ENCODE data around the gene GCH1. TPM values are rescaled to one million over a fixed set of nuclear protein-coding genes. Genes with fewer than 3 reads are reported as not detected.

Gene GCH1
- polyA plus RNA-seq, 1 experiment: 1.3 TPM

DNA sequence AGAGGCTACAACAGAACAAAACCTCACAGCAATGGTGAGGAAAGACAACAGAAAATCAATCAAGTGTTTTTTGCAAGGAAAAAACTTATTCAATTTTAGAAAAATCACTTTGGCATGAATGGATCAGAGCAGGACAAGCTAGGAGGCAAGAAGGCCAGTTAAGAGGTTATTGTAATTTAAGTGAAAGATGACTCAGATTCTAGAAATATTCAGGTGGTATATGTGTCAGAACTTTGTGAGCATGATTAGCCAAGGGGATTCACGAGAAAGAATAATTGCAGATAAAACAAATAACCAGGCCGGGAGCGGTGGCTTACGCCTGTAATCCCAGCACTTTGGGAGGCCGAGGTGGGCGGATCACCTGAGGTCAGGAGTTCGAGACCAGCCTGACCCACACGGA, 12.7 kb downstream of the GCH1 start:
- TF ChIP-seq, protein P1, sequence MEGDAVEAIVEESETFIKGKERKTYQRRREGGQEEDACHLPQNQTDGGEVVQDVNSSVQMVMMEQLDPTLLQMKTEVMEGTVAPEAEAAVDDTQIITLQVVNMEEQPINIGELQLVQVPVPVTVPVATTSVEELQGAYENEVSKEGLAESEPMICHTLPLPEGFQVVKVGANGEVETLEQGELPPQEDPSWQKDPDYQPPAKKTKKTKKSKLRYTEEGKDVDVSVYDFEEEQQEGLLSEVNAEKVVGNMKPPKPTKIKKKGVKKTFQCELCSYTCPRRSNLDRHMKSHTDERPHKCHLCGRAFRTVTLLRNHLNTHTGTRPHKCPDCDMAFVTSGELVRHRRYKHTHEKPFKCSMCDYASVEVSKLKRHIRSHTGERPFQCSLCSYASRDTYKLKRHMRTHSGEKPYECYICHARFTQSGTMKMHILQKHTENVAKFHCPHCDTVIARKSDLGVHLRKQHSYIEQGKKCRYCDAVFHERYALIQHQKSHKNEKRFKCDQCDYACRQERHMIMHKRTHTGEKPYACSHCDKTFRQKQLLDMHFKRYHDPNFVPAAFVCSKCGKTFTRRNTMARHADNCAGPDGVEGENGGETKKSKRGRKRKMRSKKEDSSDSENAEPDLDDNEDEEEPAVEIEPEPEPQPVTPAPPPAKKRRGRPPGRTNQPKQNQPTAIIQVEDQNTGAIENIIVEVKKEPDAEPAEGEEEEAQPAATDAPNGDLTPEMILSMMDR (IDR thresholded peaks at IDR 0.05; ENCODE audit: insufficient read depth, low read depth, low read length): no peak
- H3K36me3 ChIP-seq (ENCODE audit: control insufficient read depth, insufficient read depth, low read length): no peaks in the 10 kb centered on the region
- ChIA-PET CTCF (no interaction called here), POLR2A (no interaction called here)
- DNase-seq (ENCODE audit: low read depth): no peak
- no peaks in the 10 kb centered on the region; the same call in 1 of the 2 replicates for H3K27me3 ChIP-seq (ENCODE audit: control insufficient read depth, insufficient read depth, low read length)
- H3K4me3 ChIP-seq (ENCODE audit: low read depth, low read length): no peak overlapping the region

DNA sequence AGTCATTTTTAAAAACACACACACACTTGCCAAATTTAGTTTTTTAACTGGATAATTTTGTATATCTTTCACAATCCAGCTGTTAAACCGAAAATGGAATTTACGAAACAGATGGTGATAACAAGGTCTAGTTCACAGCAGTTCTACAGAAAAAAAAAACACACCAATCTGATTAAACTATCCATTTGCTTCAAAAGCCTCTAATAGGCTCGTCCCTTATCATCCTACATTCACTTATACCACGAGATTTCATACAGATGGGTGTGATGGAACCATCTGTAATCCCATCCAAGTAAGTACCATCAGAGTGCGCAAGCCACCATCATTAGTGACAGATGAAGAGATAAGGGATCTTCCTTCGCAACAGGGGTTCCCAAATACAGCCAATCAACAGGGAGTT, 20.1 kb downstream of the GCH1 start:
- no peak overlapping the region for H3K4me3 ChIP-seq (ENCODE audit: low read depth, low read length)
- TF ChIP-seq, protein P1 (IDR thresholded peaks at IDR 0.05; ENCODE audit: insufficient read depth, low read depth, low read length): no peak
- no peaks in the 10 kb centered on the region for H3K27me3 ChIP-seq (ENCODE audit: control insufficient read depth, insufficient read depth, low read length)
- no peaks in the 10 kb centered on the region for H3K36me3 ChIP-seq (ENCODE audit: control insufficient read depth, insufficient read depth, low read length)
- ChIA-PET CTCF (interaction anchor here (1.9 kb wide), 1 partner anchor 11 kb away, joined by 10 read pairs; no protein-coding TSS in a partner anchor), POLR2A (no interaction called here)
- DNase-seq (ENCODE audit: low read depth): no peak

DNA sequence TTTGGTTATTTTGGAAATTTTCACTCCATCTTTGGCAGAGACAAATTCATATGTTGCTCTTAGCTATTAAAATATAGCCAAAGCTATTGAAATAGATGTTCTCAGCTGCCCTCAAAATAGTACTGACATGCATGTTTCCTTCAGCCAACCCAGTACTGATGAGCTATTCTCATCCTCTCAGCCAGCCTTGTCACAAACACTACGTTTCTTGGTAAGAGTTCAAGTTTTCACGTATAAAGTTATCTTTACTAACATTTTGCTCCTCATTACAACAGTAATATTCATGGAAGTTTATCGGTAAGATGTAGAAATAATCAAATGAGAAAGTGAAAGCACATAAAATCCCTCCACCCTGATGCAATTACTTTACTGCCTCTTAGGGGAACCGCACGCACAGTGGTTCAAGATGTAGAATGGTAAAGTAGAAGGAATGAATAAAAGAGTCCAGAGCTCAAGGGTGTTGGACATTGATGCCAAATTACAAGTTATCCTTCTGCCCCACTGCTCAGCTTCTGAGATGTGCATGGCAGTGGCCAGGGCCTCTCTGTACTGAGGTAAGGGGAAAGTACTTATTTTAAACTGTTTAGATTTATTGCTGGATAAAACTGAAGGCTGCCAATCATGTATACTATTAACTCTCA, 20.7 kb downstream of the GCH1 start:
- H3K4me3 ChIP-seq (ENCODE audit: low read depth, low read length): peak overlapping the region; percentile 31
- DNase-seq (ENCODE audit: low read depth): no peak
- TF ChIP-seq, protein P1 (IDR thresholded peaks at IDR 0.05; ENCODE audit: insufficient read depth, low read depth, low read length): no peak
- H3K27me3 ChIP-seq (ENCODE audit: control insufficient read depth, insufficient read depth, low read length): no peaks in the 10 kb centered on the region
- no peaks in the 10 kb centered on the region for H3K36me3 ChIP-seq (ENCODE audit: control insufficient read depth, insufficient read depth, low read length)
- POLR2A ChIA-PET: no interaction called here
- CTCF ChIA-PET: interaction anchor here (0.8 to 1.9 kb wide), 3 partner anchors 11 to 318 kb away, joined by 3 to 10 read pairs (median 3); no protein-coding TSS in a partner anchor

DNA sequence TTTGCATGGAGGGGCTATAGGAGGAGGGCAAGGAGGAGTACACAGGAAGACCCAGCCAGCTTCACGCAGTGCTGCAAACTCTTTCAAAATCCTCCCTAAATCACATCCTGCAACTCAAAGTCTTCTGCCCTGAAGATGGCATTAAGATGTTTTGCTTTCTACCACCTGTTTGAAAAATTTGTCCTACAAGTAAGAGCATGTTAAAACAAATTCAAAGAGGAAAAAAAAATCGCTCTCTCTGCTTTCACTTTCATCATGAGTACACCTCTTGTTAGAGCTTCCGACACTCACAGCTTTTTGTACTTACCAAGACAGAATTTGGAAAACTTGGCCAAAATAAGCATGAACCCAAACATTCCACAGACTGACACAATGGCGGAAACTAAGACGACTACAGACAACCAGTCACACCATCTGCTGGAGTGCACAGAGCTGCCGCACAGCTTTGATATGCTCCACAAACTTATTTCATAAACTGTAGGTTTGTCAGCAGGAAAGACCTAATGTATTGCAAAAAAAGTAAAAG, 21.3 kb downstream of the GCH1 start:
- Histone ChIP-seq H3K27me3 (ENCODE audit: control insufficient read depth, insufficient read depth, low read length) (no peaks in the 10 kb centered on the region), H3K36me3 (ENCODE audit: control insufficient read depth, insufficient read depth, low read length) (no peaks in the 10 kb centered on the region), H3K4me3 (ENCODE audit: low read depth, low read length) (peak overlapping the region; percentile 31)
- ChIA-PET CTCF (interaction anchor here (0.8 to 1.9 kb wide), 3 partner anchors 12 to 317 kb away, joined by 3 to 10 read pairs (median 3); no protein-coding TSS in a partner anchor), POLR2A (no interaction called here)
- TF ChIP-seq, protein P1 (IDR thresholded peaks at IDR 0.05; ENCODE audit: insufficient read depth, low read depth, low read length): no peak
- no peak for DNase-seq (ENCODE audit: low read depth)

DNA sequence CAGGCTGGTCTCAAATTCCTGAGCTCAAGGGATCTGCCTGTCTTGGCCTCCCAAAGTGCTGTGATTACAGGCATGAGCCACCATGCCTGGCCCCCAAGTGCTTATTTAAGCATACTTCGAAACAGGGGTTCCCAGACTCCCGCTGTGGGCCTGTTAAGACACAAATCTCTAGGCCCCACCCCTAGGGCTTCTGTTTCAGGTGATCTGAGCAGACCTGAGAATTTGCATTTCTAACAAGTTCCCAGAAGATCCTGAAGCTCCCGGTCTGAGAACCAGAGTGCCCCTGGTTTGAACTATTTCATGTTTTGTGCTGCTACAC, 25.0 kb downstream of the GCH1 start:
- ChIA-PET POLR2A (no interaction called here), CTCF (interaction anchor here (0.6 kb wide), 1 partner anchor 20 kb away, joined by 4 read pairs; no protein-coding TSS in a partner anchor)
- Histone ChIP-seq H3K27me3 (ENCODE audit: control insufficient read depth, insufficient read depth, low read length) (no peaks in the 10 kb centered on the region), H3K4me3 (ENCODE audit: low read depth, low read length) (no peak overlapping the region), H3K36me3 (ENCODE audit: control insufficient read depth, insufficient read depth, low read length) (no peaks in the 10 kb centered on the region)
- TF ChIP-seq, protein P1 (IDR thresholded peaks at IDR 0.05; ENCODE audit: insufficient read depth, low read depth, low read length): no peak
- DNase-seq (ENCODE audit: low read depth): no peak

Data from BJ (cell line).